HCT116 (cell line): ENCODE measurements around the gene RAVER1. TPM values are rescaled to one million over a fixed set of nuclear protein-coding genes. Genes with fewer than 3 reads are reported as not detected.

ENCODE experiments used
- ATAC-seq: fragments of 200-7000 bp; cut with Tn5 transposase; 2 replicates; pipeline ENCODE4 v1.9.1; 2020; ENCODE audit warnings: mild to moderate bottlenecking, moderate library complexity
- BruUV-seq: library from RNA; stranded (reverse); fragments of 400-500 nt; replicated peaks from 2 replicates; lab custom pipeline; 2021; lab: Mats Ljungman, UMichigan
- CTCF ChIA-PET: fragments of 300-600 bp; sonication (Branson Sonifier 250); formaldehyde crosslinking; loops from one replicate; lab custom pipeline; 2021; ENCODE audit warnings: antibody characterized with exemption; lab: Charles Lee
- POLR2A ChIA-PET: fragments of 300-600, 350-600 bp; sonication (Branson Sonifier 250); formaldehyde crosslinking; loops from one replicate; lab custom pipeline; 2021; ENCODE audit warnings: antibody characterized with exemption; lab: Charles Lee
- RAD21 ChIA-PET, 2 experiments: fragments of 300-600 bp; sonication (Branson Sonifier 250); formaldehyde crosslinking; loops; one replicate each; lab custom pipeline; 2023; ENCODE audit warnings: low total read pairs in 2 of 2; ENCODE audit not compliant: uncharacterized antibody in 2 of 2, unreplicated experiment in 2 of 2, low non-redundant PET in 1 of 2; lab: Charles Lee
- DNase-seq: peaks from one replicate; pipeline ENCODE4 v3.0.0-alpha.2; 2010; ENCODE audit warnings: low read depth, low spot score
- H2AFZ ChIP-seq: fragments of 200-600 bp; shearing (Covaris generic), sonication (generic); 2 replicates; pipeline ENCODE4 v1.6.1; 2017; ENCODE audit warnings: low read depth, mixed run types, mixed read lengths, antibody characterized with exemption, low read length; ENCODE audit not compliant: poor library complexity, severe bottlenecking
- H3K27ac ChIP-seq: 2 replicates; pipeline ENCODE4 v1.5.1; 2012; ENCODE audit warnings: low read depth, low read length
- H3K27me3 ChIP-seq: fragments of 200-600 bp; sonication (generic); 2 replicates; pipeline ENCODE4 v1.6.1; 2016; ENCODE audit warnings: mixed run types, low read length, mixed read lengths; ENCODE audit not compliant: insufficient read depth
- H3K36me3 ChIP-seq, 2 experiments: fragments of 200-500 bp in 1 of 2; fragments of 200-600 bp in 1 of 2; sonication (Bioruptor generic) in 1 of 2; sonication (generic) in 1 of 2; 2 replicates each; pipeline versions ENCODE4 v1.5.1 to v1.6.1; 2014 to 2016; ENCODE audit warnings: low read length in 2 of 2, inconsistent platforms in 1 of 2, mixed read lengths in 1 of 2, mixed run types in 1 of 2; ENCODE audit not compliant: insufficient read depth in 2 of 2, control insufficient read depth in 1 of 2
- H3K4me1 ChIP-seq, 2 experiments: fragments of 200-600 bp in 1 of 2; sonication (generic) in 1 of 2; 2 replicates each; pipeline versions ENCODE4 v1.5.1 to v1.6.1; 2012 to 2017; ENCODE audit warnings: low read length in 2 of 2, inconsistent platforms in 1 of 2, mild to moderate bottlenecking in 1 of 2, mixed read lengths in 1 of 2, mixed run types in 1 of 2, moderate library complexity in 1 of 2; ENCODE audit not compliant: insufficient read depth in 2 of 2, control insufficient read depth in 1 of 2
- H3K4me2 ChIP-seq: fragments of 200-600 bp; sonication (generic); 2 replicates; pipeline ENCODE4 v1.6.1; 2017; ENCODE audit warnings: mixed run types, low read length, mixed read lengths
- H3K4me3 ChIP-seq, 2 experiments: fragments of 200-600 bp in 1 of 2; sonication (generic) in 1 of 2; replicated peaks in 1 of 2; 2 replicates each; pipeline ENCODE4 v1.5.1; 2011 to 2016; ENCODE audit warnings: low read length in 2 of 2, control low read depth in 1 of 2, low read depth in 1 of 2, mild to moderate bottlenecking in 1 of 2, mixed read lengths in 1 of 2, mixed run types in 1 of 2
- H3K79me2 ChIP-seq: fragments of 200-600 bp; sonication (generic); 2 replicates; pipeline ENCODE4 v1.6.1; 2017; ENCODE audit warnings: mild to moderate bottlenecking, mixed run types, low read length, moderate library complexity, mixed read lengths; ENCODE audit not compliant: insufficient read depth
- H3K9ac ChIP-seq: fragments of 200-600 bp; sonication (generic); 2 replicates; pipeline ENCODE4 v1.6.1; 2016; ENCODE audit warnings: low read length, mixed read lengths
- H3K9me2 ChIP-seq: fragments of 200-600 bp; sonication (generic), shearing (Covaris generic); 2 replicates; pipeline ENCODE4 v1.6.1; 2017; ENCODE audit warnings: mixed run types, mild to moderate bottlenecking, moderate library complexity; ENCODE audit not compliant: insufficient read depth
- H3K9me3 ChIP-seq, 2 experiments: fragments of 200-500 bp in 1 of 2; fragments of 200-600 bp in 1 of 2; sonication (Bioruptor generic) in 1 of 2; sonication (generic) in 1 of 2; 2 replicates each; pipeline ENCODE4 v1.6.1; 2014 to 2017; ENCODE audit warnings: low read length in 2 of 2, mixed read lengths in 2 of 2, inconsistent platforms in 1 of 2, low read depth in 1 of 2, mild to moderate bottlenecking in 1 of 2, mixed run types in 1 of 2, moderate library complexity in 1 of 2; ENCODE audit not compliant: control insufficient read depth in 1 of 2, insufficient read depth in 1 of 2
- H4K20me1 ChIP-seq: fragments of 200-600 bp; sonication (generic), shearing (Covaris generic); 2 replicates; pipeline ENCODE4 v1.6.1; 2017; ENCODE audit warnings: mixed run types, mild to moderate bottlenecking, moderate library complexity; ENCODE audit not compliant: insufficient read depth
- CBX3 ChIP-seq: IDR thresholded peaks from 2 replicates; pipeline ENCODE4 v1.6.1; 2012; ENCODE audit warnings: low read depth
- CEBPB ChIP-seq: IDR thresholded peaks from 2 replicates; pipeline ENCODE4 v1.6.1; 2012; ENCODE audit warnings: low read depth
- EGR1 ChIP-seq: IDR thresholded peaks from 2 replicates; pipeline ENCODE4 v1.6.1; 2012; ENCODE audit warnings: low read depth
- ELF1 ChIP-seq: IDR thresholded peaks from 2 replicates; pipeline ENCODE4 v1.6.1; 2012; ENCODE audit warnings: low read depth, borderline replicate concordance
- EZH2 ChIP-seq: fragments of 200-600 bp; sonication (generic); IDR thresholded peaks from 2 replicates; pipeline ENCODE4 v1.6.1; 2017; ENCODE audit warnings: antibody characterized with exemption, mixed run types
- EZH2phosphoT487 ChIP-seq: fragments of 200-600 bp; IDR thresholded peaks from 2 replicates; pipeline ENCODE4 v1.6.1; 2018; ENCODE audit warnings: antibody characterized with exemption, borderline replicate concordance
- FOSL1 ChIP-seq: IDR thresholded peaks from 2 replicates; pipeline ENCODE4 v1.6.1; 2012; ENCODE audit warnings: low read depth
- POLR2A ChIP-seq: IDR thresholded peaks from 2 replicates; pipeline ENCODE4 v1.7.0; 2011; ENCODE audit warnings: borderline replicate concordance; ENCODE audit not compliant: insufficient read depth, insufficient read length; ENCODE audit errors: extremely low read depth
- POLR2AphosphoS5 ChIP-seq: IDR thresholded peaks from 2 replicates; pipeline ENCODE4 v1.6.1; 2011; ENCODE audit warnings: mild to moderate bottlenecking, low read depth, low read length, moderate library complexity
- RAD21 ChIP-seq: IDR thresholded peaks from 2 replicates; pipeline ENCODE4 v1.6.1; 2012; ENCODE audit warnings: low read depth, mild to moderate bottlenecking
- SP1 ChIP-seq: IDR thresholded peaks from 2 replicates; pipeline ENCODE4 v1.6.1; 2012; ENCODE audit warnings: low read depth
- SRF ChIP-seq: IDR thresholded peaks from 2 replicates; pipeline ENCODE4 v1.6.1; 2012; ENCODE audit warnings: low read depth
- ZNF274 ChIP-seq: fragments of 200-500 bp; sonication (Bioruptor generic); IDR thresholded peaks from 2 replicates; pipeline ENCODE4 v1.6.1; 2014; ENCODE audit warnings: mild to moderate bottlenecking, low read depth, low read length, inconsistent platforms
- intact Hi-C: fragments of 100-400 bp; cut with micrococcal nuclease; formaldehyde crosslinking; loops from 2 replicates; pipeline ENCODE4 v1.10.0; 2022
- total RNA-seq: library from RNA; stranded (reverse); gene quantifications from one replicate; pipeline ENCODE4 v1.2.1, GENCODE V29; 2021; ENCODE audit not compliant: unreplicated experiment
- TF ChIP-seq, protein P1 (sequence below): IDR thresholded peaks from 2 replicates; pipeline ENCODE4 v1.6.1; 2012
- TF ChIP-seq, protein P2 (sequence below): IDR thresholded peaks from 2 replicates; pipeline ENCODE4 v1.6.1; 2012; ENCODE audit warnings: low read depth
- TF ChIP-seq, protein P3 (sequence below): IDR thresholded peaks from 2 replicates; pipeline ENCODE4 v1.6.1; 2011; ENCODE audit warnings: mild to moderate bottlenecking, low read length, moderate library complexity; ENCODE audit not compliant: insufficient replicate concordance; ENCODE audit errors: extremely low read depth
- TF ChIP-seq, protein P4 (sequence below): IDR thresholded peaks from 2 replicates; pipeline ENCODE4 v1.6.1; 2012
- TF ChIP-seq, protein P5 (sequence below), 3 experiments: fragments of 200-600 bp in 1 of 3; sonication (generic) in 1 of 3; IDR thresholded peaks in 2 of 3; conservative IDR thresholded peaks in 1 of 3; 2 replicates each; pipeline ENCODE4 v1.5.1; 2012 to 2017; ENCODE audit warnings: low read depth in 2 of 3, low read length in 2 of 3, antibody characterized with exemption in 1 of 3, borderline replicate concordance in 1 of 3, control low read depth in 1 of 3, mild to moderate bottlenecking in 1 of 3, mixed read lengths in 1 of 3, mixed run types in 1 of 3, moderate library complexity in 1 of 3; ENCODE audit not compliant: insufficient read depth in 1 of 3

Gene RAVER1
- total RNA-seq, 1 experiment from 2014 or later, result 71.0 TPM

DNA sequence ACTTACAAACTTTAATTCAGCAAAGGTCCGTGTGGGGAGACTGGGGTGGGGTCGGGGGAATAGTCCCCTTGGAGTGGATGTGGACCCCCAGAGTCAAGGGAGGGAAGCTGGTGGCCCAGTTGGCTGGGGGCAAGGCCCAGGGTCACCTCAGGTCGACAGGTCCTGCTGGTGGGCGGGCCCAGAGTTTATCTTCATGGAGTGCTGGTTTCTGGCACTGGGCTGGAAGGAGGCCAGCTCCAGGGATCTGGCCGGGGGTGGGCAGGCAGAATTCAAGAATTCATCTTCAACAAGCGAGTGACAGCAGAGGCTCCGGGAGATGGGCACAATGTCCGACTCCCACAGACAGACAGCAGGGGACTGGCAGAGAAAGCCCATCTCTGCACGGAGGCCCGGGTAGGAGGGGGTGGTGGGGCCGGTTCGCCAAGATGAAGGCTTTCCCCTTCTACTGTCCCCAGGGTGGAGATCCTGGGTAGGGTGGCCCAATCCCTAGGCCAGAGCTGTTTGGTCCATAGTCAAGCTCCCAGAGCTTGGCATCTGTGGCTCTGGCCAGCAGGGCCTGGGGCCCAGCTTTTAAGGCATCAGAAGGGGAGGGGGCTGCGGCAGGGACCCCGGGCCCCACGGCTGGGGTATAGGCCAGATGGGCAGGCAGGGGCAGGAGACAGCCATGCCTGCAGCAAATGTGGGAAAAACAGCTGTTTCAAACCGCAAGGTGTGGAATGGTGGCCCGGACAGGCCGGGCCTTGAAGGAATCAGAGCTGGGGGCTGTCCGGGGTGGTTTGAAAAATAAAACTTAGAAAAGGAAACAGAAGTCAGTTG, 16.9 kb downstream of the RAVER1 start:
- CTCF ChIA-PET, result no interaction called here
- Histone ChIP-seq H2AFZ (no peak overlapping the region), H3K9ac (peak overlapping the region; percentile 82), H4K20me1 (no peaks in the 10 kb centered on the region), H3K4me2 (peak overlapping the region; percentile 96), H3K4me3 (peak overlapping the region; percentile 89 to 98), H3K79me2 (0 out of 2 replicates have a peak, but pooled peaks cover 4% of the 10 kb centered on the region), H3K27me3 (no peaks in the 10 kb centered on the region), H3K9me2 (no peaks in the 10 kb centered on the region), H3K9me3 (no peaks in the 10 kb centered on the region), H3K4me1 (peaks cover 4 to 21% of the 10 kb centered on the region in 2 experiments; a peak in 3 of 4 replicates), H3K27ac (peak overlapping the region; percentile 80), H3K36me3 (peaks cover 12 to 14% of the 10 kb centered on the region in 2 experiments; a peak in 3 of 4 replicates)
- RAD21 ChIA-PET, result no interaction called here
- BruUV-seq, result TSS peak; percentile 33
- POLR2A ChIA-PET, result no interaction called here
- intact Hi-C loops, result no loop called here
- no peak for TF ChIP-seq RAD21
- TF ChIP-seq, protein P1, sequence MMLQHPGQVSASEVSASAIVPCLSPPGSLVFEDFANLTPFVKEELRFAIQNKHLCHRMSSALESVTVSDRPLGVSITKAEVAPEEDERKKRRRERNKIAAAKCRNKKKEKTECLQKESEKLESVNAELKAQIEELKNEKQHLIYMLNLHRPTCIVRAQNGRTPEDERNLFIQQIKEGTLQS, result no peak
- TF ChIP-seq EZH2, result no peak
- no peak for TF ChIP-seq EGR1
- no peak for TF ChIP-seq SP1
- TF ChIP-seq CBX3, result no peak
- TF ChIP-seq POLR2AphosphoS5, result no peak
- TF ChIP-seq ELF1, result no peak
- TF ChIP-seq EZH2phosphoT487, result no peak
- TF ChIP-seq, protein P2, sequence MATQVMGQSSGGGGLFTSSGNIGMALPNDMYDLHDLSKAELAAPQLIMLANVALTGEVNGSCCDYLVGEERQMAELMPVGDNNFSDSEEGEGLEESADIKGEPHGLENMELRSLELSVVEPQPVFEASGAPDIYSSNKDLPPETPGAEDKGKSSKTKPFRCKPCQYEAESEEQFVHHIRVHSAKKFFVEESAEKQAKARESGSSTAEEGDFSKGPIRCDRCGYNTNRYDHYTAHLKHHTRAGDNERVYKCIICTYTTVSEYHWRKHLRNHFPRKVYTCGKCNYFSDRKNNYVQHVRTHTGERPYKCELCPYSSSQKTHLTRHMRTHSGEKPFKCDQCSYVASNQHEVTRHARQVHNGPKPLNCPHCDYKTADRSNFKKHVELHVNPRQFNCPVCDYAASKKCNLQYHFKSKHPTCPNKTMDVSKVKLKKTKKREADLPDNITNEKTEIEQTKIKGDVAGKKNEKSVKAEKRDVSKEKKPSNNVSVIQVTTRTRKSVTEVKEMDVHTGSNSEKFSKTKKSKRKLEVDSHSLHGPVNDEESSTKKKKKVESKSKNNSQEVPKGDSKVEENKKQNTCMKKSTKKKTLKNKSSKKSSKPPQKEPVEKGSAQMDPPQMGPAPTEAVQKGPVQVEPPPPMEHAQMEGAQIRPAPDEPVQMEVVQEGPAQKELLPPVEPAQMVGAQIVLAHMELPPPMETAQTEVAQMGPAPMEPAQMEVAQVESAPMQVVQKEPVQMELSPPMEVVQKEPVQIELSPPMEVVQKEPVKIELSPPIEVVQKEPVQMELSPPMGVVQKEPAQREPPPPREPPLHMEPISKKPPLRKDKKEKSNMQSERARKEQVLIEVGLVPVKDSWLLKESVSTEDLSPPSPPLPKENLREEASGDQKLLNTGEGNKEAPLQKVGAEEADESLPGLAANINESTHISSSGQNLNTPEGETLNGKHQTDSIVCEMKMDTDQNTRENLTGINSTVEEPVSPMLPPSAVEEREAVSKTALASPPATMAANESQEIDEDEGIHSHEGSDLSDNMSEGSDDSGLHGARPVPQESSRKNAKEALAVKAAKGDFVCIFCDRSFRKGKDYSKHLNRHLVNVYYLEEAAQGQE, result no peak
- TF ChIP-seq, protein P3, sequence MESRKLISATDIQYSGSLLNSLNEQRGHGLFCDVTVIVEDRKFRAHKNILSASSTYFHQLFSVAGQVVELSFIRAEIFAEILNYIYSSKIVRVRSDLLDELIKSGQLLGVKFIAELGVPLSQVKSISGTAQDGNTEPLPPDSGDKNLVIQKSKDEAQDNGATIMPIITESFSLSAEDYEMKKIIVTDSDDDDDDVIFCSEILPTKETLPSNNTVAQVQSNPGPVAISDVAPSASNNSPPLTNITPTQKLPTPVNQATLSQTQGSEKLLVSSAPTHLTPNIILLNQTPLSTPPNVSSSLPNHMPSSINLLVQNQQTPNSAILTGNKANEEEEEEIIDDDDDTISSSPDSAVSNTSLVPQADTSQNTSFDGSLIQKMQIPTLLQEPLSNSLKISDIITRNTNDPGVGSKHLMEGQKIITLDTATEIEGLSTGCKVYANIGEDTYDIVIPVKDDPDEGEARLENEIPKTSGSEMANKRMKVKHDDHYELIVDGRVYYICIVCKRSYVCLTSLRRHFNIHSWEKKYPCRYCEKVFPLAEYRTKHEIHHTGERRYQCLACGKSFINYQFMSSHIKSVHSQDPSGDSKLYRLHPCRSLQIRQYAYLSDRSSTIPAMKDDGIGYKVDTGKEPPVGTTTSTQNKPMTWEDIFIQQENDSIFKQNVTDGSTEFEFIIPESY, result no peak
- TF ChIP-seq FOSL1, result no peak
- TF ChIP-seq, protein P4, sequence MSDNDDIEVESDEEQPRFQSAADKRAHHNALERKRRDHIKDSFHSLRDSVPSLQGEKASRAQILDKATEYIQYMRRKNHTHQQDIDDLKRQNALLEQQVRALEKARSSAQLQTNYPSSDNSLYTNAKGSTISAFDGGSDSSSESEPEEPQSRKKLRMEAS, result no peak
- no peak for TF ChIP-seq CEBPB
- TF ChIP-seq POLR2A, result no peak
- no peak for TF ChIP-seq ZNF274
- TF ChIP-seq, protein P5, sequence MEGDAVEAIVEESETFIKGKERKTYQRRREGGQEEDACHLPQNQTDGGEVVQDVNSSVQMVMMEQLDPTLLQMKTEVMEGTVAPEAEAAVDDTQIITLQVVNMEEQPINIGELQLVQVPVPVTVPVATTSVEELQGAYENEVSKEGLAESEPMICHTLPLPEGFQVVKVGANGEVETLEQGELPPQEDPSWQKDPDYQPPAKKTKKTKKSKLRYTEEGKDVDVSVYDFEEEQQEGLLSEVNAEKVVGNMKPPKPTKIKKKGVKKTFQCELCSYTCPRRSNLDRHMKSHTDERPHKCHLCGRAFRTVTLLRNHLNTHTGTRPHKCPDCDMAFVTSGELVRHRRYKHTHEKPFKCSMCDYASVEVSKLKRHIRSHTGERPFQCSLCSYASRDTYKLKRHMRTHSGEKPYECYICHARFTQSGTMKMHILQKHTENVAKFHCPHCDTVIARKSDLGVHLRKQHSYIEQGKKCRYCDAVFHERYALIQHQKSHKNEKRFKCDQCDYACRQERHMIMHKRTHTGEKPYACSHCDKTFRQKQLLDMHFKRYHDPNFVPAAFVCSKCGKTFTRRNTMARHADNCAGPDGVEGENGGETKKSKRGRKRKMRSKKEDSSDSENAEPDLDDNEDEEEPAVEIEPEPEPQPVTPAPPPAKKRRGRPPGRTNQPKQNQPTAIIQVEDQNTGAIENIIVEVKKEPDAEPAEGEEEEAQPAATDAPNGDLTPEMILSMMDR (IDR thresholded peaks at IDR 0.05 in 2 of 3, conservative IDR thresholded peaks at IDR 0.05 in 1 of 3; ENCODE audit: borderline replicate concordance in 1 of 3, insufficient read depth in 1 of 3, low read depth in 2 of 3, low read length in 2 of 3), result no peak
- no peak for TF ChIP-seq SRF
- no peak for DNase-seq
- ATAC-seq, result no peak; the same call in 1 of the 2 replicates
